ENCODE measurements around the gene ESRRA.

- no peak for TF ChIP-seq CTCF (conservative IDR thresholded peaks at IDR 0.05)
- TF ChIP-seq EZH2 (IDR thresholded peaks at IDR 0.05; ENCODE audit: low read depth): no peak
These were observed 59.1 kb downstream of the ESRRA start for GRCh38 chr11:64364435-64364834.
